Mesenchymal stem cell (in vitro differentiated cells and primary cell): ENCODE results near the gene WWTR1.

Source experiments
- DNase-seq: peaks from one replicate; pipeline ENCODE4 v3.0.0-alpha.2; 2013
- H2AFZ ChIP-seq: one replicate; pipeline ENCODE4 v1.6.1; 2013; ENCODE audit warnings: low read depth, mild to moderate bottlenecking, control low read depth, inconsistent platforms, low read length, moderate library complexity
- H2AK5ac ChIP-seq: 2 replicates; pipeline ENCODE4 v1.6.1; 2013; ENCODE audit warnings: low read length, moderate library complexity, mild to moderate bottlenecking, inconsistent platforms; ENCODE audit not compliant: severe bottlenecking
- H2BK120ac ChIP-seq: one replicate; pipeline ENCODE4 v1.6.1; 2013; ENCODE audit warnings: low read depth, mild to moderate bottlenecking, inconsistent platforms, low read length, moderate library complexity
- H2BK12ac ChIP-seq, 2 experiments: one replicate each; pipeline ENCODE4 v1.6.1; 2013; ENCODE audit warnings: inconsistent platforms in 2 of 2, low read length in 2 of 2, mild to moderate bottlenecking in 2 of 2, moderate library complexity in 2 of 2, control low read depth in 1 of 2
- H2BK15ac ChIP-seq: one replicate; pipeline ENCODE4 v1.6.1; 2013; ENCODE audit warnings: mild to moderate bottlenecking, low read depth, inconsistent platforms; ENCODE audit not compliant: poor library complexity, severe bottlenecking
- H2BK5ac ChIP-seq: 2 replicates; pipeline ENCODE4 v1.6.1; 2013; ENCODE audit warnings: low read depth, mild to moderate bottlenecking, low read length, control low read depth, inconsistent platforms; ENCODE audit not compliant: poor library complexity, severe bottlenecking
- H3K14ac ChIP-seq, 2 experiments: one replicate each; pipeline ENCODE4 v1.6.1; 2013; ENCODE audit warnings: inconsistent platforms in 2 of 2, low read length in 2 of 2, control low read depth in 1 of 2, mild to moderate bottlenecking in 1 of 2, moderate library complexity in 1 of 2
- H3K18ac ChIP-seq, 2 experiments: one replicate each; pipeline ENCODE4 v1.6.1; 2013; ENCODE audit warnings: inconsistent platforms in 2 of 2, low read length in 2 of 2, control low read depth in 1 of 2, low read depth in 1 of 2, mild to moderate bottlenecking in 1 of 2
- H3K23ac ChIP-seq, 2 experiments: one replicate each; pipeline ENCODE4 v1.6.1; 2013; ENCODE audit warnings: inconsistent platforms in 2 of 2, low read length in 2 of 2, mild to moderate bottlenecking in 2 of 2, moderate library complexity in 2 of 2, control low read depth in 1 of 2
- H3K27ac ChIP-seq: 2 replicates; pipeline ENCODE4 v1.5.1; 2013; ENCODE audit warnings: mild to moderate bottlenecking, moderate library complexity, low read length, control low read depth, inconsistent platforms; ENCODE audit not compliant: poor library complexity, severe bottlenecking
- H3K27me3 ChIP-seq, 2 experiments: 2 replicates each; pipeline versions ENCODE4 v1.6.1 to v1.7.0; 2013; ENCODE audit warnings: low read length in 2 of 2, mild to moderate bottlenecking in 2 of 2, moderate library complexity in 2 of 2, control low read depth in 1 of 2, inconsistent platforms in 1 of 2; ENCODE audit not compliant: control insufficient read depth in 1 of 2, insufficient read depth in 1 of 2
- H3K36me3 ChIP-seq, 2 experiments: 2 replicates each; pipeline versions ENCODE4 v1.6.1 to v1.7.0; 2013; ENCODE audit warnings: low read length in 2 of 2, control low read depth in 1 of 2, inconsistent platforms in 1 of 2, low read depth in 1 of 2, mild to moderate bottlenecking in 1 of 2; ENCODE audit not compliant: insufficient read depth in 2 of 2, control insufficient read depth in 1 of 2
- H3K4ac ChIP-seq, 2 experiments: one replicate each; pipeline ENCODE4 v1.6.1; 2013; ENCODE audit warnings: inconsistent platforms in 2 of 2, low read length in 2 of 2, mild to moderate bottlenecking in 2 of 2, moderate library complexity in 2 of 2, control low read depth in 1 of 2, low read depth in 1 of 2
- H3K4me1 ChIP-seq: 2 replicates; pipeline ENCODE4 v1.6.1; 2013; ENCODE audit warnings: low read depth, low read length, control low read depth; ENCODE audit not compliant: control insufficient read depth, insufficient read depth
- H3K4me2 ChIP-seq: 2 replicates; pipeline ENCODE4 v1.6.1; 2013; ENCODE audit warnings: low read length, mild to moderate bottlenecking, inconsistent platforms; ENCODE audit not compliant: poor library complexity, severe bottlenecking
- H3K4me3 ChIP-seq, 2 experiments: 2 replicates each; pipeline versions ENCODE4 v1.5.1 to v1.7.0; 2013; ENCODE audit warnings: low read length in 2 of 2, mild to moderate bottlenecking in 2 of 2, control low read depth in 1 of 2, low read depth in 1 of 2; ENCODE audit not compliant: insufficient read depth in 1 of 2
- H3K79me1 ChIP-seq: replicated peaks from 2 replicates; pipeline ENCODE4 v1.6.1; 2013; ENCODE audit warnings: mild to moderate bottlenecking, control low read depth, low read length, inconsistent platforms; ENCODE audit not compliant: poor library complexity, severe bottlenecking
- H3K9ac ChIP-seq: 2 replicates; pipeline ENCODE4 v1.7.0; 2013; ENCODE audit warnings: mild to moderate bottlenecking, low read length, moderate library complexity
- H3K9me3 ChIP-seq: 2 replicates; pipeline ENCODE4 v1.7.0; 2013; ENCODE audit warnings: mild to moderate bottlenecking, low read length; ENCODE audit not compliant: control insufficient read depth
- H4K8ac ChIP-seq: one replicate; pipeline ENCODE4 v1.6.1; 2013; ENCODE audit warnings: inconsistent platforms, mild to moderate bottlenecking, low read length, moderate library complexity
- H4K91ac ChIP-seq: one replicate; pipeline ENCODE4 v1.6.1; 2013; ENCODE audit warnings: mild to moderate bottlenecking, low read length, inconsistent platforms
- WGBS: methylation state at CpG from one replicate; pipeline ENCODE4 v1.1.7; 2013; ENCODE audit warnings: mixed read lengths; 5-methylcytosine and 5-hydroxymethylcytosine counted together

The WWTR1 gene

DNA sequence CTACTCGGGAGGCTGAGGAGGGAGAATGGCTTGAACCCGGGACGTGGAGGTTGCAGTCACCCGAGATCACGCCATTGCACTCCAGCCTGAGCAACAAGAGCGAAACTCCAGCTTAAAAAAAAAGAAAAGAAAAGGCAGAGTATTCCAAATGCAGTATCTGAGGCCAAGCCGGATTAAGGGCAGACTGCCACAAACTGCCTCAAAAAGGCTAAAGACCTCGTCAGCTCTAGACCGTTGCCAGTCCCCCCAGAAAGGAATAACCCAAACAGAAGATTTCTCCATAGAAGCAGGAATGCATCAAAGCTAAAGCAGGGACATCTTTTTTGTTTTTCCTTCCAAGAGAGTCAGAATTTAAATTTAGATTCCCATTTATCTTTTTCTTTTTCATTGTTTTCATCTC is 110.4 kb downstream of the WWTR1 start:
- Histone ChIP-seq H2BK120ac (no peak overlapping the region), H3K9ac (peak overlapping the region; percentile 73), H2BK5ac (no peak overlapping the region), H3K27me3 (no peaks in the 10 kb centered on the region), H2BK12ac (no peak overlapping the region), H2AK5ac (peak overlapping the region; percentile 86), H3K4me3 (no peak overlapping the region), H3K36me3 (peaks cover 2 to 52% of the 10 kb centered on the region in 2 experiments), H3K23ac (no peak overlapping the region), H3K4me2 (no peak overlapping the region), H3K18ac (peak overlapping the region in 1 of 2 experiments; percentile 11), H3K9me3 (no peaks in the 10 kb centered on the region), H3K4me1 (peaks cover 11% of the 10 kb centered on the region), H3K27ac (peak overlapping the region; percentile 72), H4K91ac (no peak overlapping the region), H4K8ac (no peak overlapping the region), H3K4ac (no peak overlapping the region), H2BK15ac (no peak overlapping the region), H3K79me1 (peaks cover 8% of the 10 kb centered on the region), H2AFZ (no peak overlapping the region), H3K14ac (no peak overlapping the region)
- WGBS, result 93% methylated on average over 9 of the region's 9 CpGs
- DNase-seq, result no peak

DNA sequence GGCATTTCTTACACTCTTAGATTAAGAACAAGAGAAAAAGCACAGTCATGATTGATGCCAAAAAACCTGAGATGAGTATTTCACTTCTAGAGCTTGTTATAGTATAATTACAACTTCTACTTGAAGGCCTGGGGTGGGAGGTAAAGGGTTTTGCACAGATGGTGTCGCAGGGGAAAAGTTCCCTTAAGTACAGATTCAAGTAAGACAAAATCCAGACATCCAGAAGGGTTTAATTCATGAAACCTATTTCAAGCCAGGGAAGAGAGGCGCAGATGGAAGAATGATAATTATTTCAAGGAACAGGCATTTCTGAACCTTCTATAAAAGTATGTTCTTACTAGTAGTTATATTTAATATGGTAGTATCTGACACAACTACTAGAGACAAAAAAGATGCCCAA is 112.8 kb downstream of the WWTR1 start:
- H3K18ac ChIP-seq, result no peak overlapping the region
- peaks cover 0 to 61% of the 10 kb centered on the region in 2 experiments for H3K36me3 ChIP-seq
- no peak overlapping the region for H3K27ac ChIP-seq
- no peaks in the 10 kb centered on the region for H3K9me3 ChIP-seq
- no peak overlapping the region for H3K4ac ChIP-seq
- DNase-seq, result no peak
- H3K4me3 ChIP-seq, result no peak overlapping the region
- no peak overlapping the region for H2BK120ac ChIP-seq
- H4K8ac ChIP-seq, result no peak overlapping the region
- no peak overlapping the region for H3K4me2 ChIP-seq
- H4K91ac ChIP-seq, result no peak overlapping the region
- H2BK15ac ChIP-seq, result no peak overlapping the region
- no peak overlapping the region for H3K14ac ChIP-seq
- H3K23ac ChIP-seq, result no peak overlapping the region
- no peak overlapping the region for H2BK5ac ChIP-seq
- 83% methylated on average over 1 of the region's 2 CpGs for WGBS
- no peak overlapping the region for H2AFZ ChIP-seq
- peaks cover 11% of the 10 kb centered on the region for H3K4me1 ChIP-seq
- no peak overlapping the region for H3K9ac ChIP-seq
- peak overlapping the region; percentile 86 for H2AK5ac ChIP-seq
- H2BK12ac ChIP-seq, result no peak overlapping the region
- no peaks in the 10 kb centered on the region for H3K27me3 ChIP-seq
- H3K79me1 ChIP-seq, result peaks cover 7% of the 10 kb centered on the region

DNA sequence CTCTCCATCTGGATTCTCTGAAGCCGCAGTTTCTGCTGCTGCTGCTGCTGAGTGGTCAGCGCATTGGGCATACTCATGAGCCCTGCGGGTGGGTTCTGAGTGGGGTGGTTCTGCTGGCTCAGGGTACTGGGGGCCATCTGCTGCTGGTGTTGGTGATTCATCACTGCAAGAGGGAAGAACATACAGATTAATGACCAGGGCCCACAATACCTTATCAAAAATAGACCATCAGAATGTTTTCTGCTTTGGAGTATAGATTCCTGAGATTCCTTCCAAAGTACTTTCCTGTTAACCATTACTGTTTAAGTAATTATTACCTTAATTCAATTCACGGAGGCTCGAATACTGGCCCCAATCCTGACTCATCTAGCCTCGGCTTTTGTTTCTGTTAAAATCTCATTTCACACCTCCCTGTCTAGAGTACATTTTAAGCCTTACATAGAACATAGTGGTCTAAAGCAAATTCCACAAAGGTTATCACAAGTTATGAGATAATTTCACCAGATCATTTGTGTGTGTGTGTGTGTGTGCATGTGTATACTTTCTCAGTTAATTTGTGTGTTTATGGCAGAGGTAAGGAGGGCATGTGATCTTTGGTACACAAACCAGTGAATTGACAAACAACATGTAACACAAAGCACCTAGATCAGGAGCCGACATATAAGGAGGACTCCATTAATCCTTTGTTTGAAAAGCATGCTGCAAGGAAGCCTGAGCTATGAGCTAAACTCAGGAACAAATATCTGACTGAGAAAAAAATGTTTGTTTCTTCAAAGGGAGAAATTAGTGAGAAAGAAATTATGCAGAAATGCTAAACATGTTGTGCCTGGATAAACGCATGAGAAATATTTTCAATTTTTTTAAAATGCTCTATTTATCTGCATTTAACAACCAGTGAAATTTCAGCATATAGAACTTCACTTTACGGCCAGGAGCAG is 115.2 kb downstream of the WWTR1 start:
- Histone ChIP-seq H3K27me3 (no peaks in the 10 kb centered on the region), H3K4me2 (peak overlapping the region; percentile 56), H3K4ac (no peak overlapping the region), H2AK5ac (peak overlapping the region; percentile 99), H4K91ac (peak overlapping the region; percentile 18), H2BK120ac (peak overlapping the region; percentile 81), H3K23ac (no peak overlapping the region), H3K27ac (peak overlapping the region; percentile 100), H2BK12ac (peak overlapping the region in 1 of 2 experiments; percentile 52), H4K8ac (peak overlapping the region; percentile 79), H3K18ac (peak overlapping the region in 1 of 2 experiments; percentile 80), H3K9me3 (no peaks in the 10 kb centered on the region), H3K14ac (no peak overlapping the region), H2BK15ac (peak overlapping the region; percentile 63), H3K79me1 (peaks cover 5% of the 10 kb centered on the region), H2BK5ac (peak overlapping the region; percentile 95), H2AFZ (no peak overlapping the region), H3K4me1 (peaks cover 9% of the 10 kb centered on the region), H3K9ac (no peak overlapping the region), H3K36me3 (peaks cover 0 to 57% of the 10 kb centered on the region in 2 experiments), H3K4me3 (peak overlapping the region in 1 of 2 experiments; percentile 46)
- peak; percentile 45 for DNase-seq
- WGBS, result 54% methylated on average over 9 of the region's 9 CpGs

DNA sequence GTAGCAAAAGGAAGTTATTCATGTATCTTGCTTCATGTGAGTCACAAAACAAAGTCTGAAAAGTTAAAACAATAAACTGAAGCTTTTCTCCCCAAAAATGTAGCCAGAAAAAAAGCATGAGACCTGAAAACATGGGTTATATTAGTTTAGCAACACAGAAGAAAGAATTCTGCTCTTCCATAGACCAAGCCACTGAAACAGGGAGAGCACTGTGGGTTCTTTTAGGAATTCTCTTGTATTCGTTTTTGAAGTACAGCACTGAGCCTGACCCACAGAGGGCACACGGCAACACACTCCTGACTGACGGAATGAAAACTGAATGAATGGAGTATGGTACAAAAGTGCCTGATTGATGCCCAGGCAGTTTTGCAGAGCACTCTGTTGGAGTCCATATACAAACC is 116.7 kb downstream of the WWTR1 start:
- no peak overlapping the region for H3K14ac ChIP-seq
- no peak overlapping the region for H2BK15ac ChIP-seq
- H3K4me3 ChIP-seq, result no peak overlapping the region
- H3K23ac ChIP-seq, result no peak overlapping the region
- H4K8ac ChIP-seq, result no peak overlapping the region
- H2BK5ac ChIP-seq, result peak overlapping the region; percentile 71
- peaks cover 3% of the 10 kb centered on the region for H3K79me1 ChIP-seq
- no peak overlapping the region for H2BK120ac ChIP-seq
- no peak for DNase-seq
- peaks cover 8% of the 10 kb centered on the region for H3K4me1 ChIP-seq
- no peak overlapping the region for H2BK12ac ChIP-seq
- H2AFZ ChIP-seq, result no peak overlapping the region
- peak overlapping the region in 1 of 2 experiments; percentile 0 for H3K4ac ChIP-seq
- H3K36me3 ChIP-seq, result peaks cover 0 to 52% of the 10 kb centered on the region in 2 experiments
- H3K27ac ChIP-seq, result peak overlapping the region; percentile 100
- no peaks in the 10 kb centered on the region for H3K27me3 ChIP-seq
- peak overlapping the region; percentile 36 for H3K9ac ChIP-seq
- 58% methylated on average over 3 of the region's 3 CpGs for WGBS
- no peaks in the 10 kb centered on the region for H3K9me3 ChIP-seq
- H3K18ac ChIP-seq, result peak overlapping the region; percentile 16 to 42
- no peak overlapping the region for H4K91ac ChIP-seq
- peak overlapping the region; percentile 99 for H2AK5ac ChIP-seq
- H3K4me2 ChIP-seq, result peak overlapping the region; percentile 56
